Measurements from ENCODE around the gene SH3PXD2B. TPM values are rescaled to one million over a fixed set of nuclear protein-coding genes. Genes with fewer than 3 reads are reported as not detected.
A peak's percentile ranks its signal among the peaks of the same experiment; 100 is the strongest.

Gene SH3PXD2B
- total RNA-seq, 1 donor from 2014 or later = 24.0 TPM

- no peak for DNase-seq
Measured at GRCh38 chr5:172436879-172437369, 17.4 kb downstream of the SH3PXD2B start.

- no peak for DNase-seq
Measured at GRCh38 chr5:172436078-172436878, 18.0 kb downstream of the SH3PXD2B start.

GRCh38 chr5:172435362-172436077 is 18.8 kb downstream of the SH3PXD2B start:
- DNase-seq = no peak

- no peak for DNase-seq
Measured at GRCh38 chr5:172434251-172434650, 20.1 kb downstream of the SH3PXD2B start.

GRCh38 chr5:172433513-172433912 is 20.8 kb downstream of the SH3PXD2B start:
- no peak for DNase-seq

GRCh38 chr5:172433071-172433470 is 21.3 kb downstream of the SH3PXD2B start:
- no peak for DNase-seq

- DNase-seq = no peak
Measured at GRCh38 chr5:172430354-172430753, 24.0 kb downstream of the SH3PXD2B start.

GRCh38 chr5:172429201-172429940 is 25.0 kb downstream of the SH3PXD2B start:
- DNase-seq = no peak

GRCh38 chr5:172428224-172429166 is 25.8 kb downstream of the SH3PXD2B start:
- no peak for DNase-seq

GRCh38 chr5:172427202-172427601 is 27.1 kb downstream of the SH3PXD2B start:
- DNase-seq = no peak

GRCh38 chr5:172426086-172426485 is 28.2 kb downstream of the SH3PXD2B start:
- DNase-seq = peak; percentile 62

GRCh38 chr5:172425402-172425801 is 28.9 kb downstream of the SH3PXD2B start:
- peak; percentile 79 for DNase-seq

- DNase-seq = peak; percentile 51
Measured at GRCh38 chr5:172424808-172425207, 29.5 kb downstream of the SH3PXD2B start.

GRCh38 chr5:172424111-172424490 is 30.2 kb downstream of the SH3PXD2B start:
- DNase-seq = no peak

GRCh38 chr5:172423379-172424110 is 30.8 kb downstream of the SH3PXD2B start:
- no peak for DNase-seq

GRCh38 chr5:172422255-172422654 is 32.1 kb downstream of the SH3PXD2B start:
- no peak for DNase-seq

- DNase-seq = no peak
Measured at GRCh38 chr5:172421020-172421419, 33.3 kb downstream of the SH3PXD2B start.

- peak; percentile 81 for DNase-seq
Measured at GRCh38 chr5:172420235-172420939, 33.9 kb downstream of the SH3PXD2B start.

GRCh38 chr5:172418862-172419814 is 35.2 kb downstream of the SH3PXD2B start:
- peak; percentile 91 for DNase-seq

All from tongue (tissue), 2 donors.